GM18520 (cell line): Measurements from ENCODE around the gene CDKN2A.

ENCODE experiments used
- ATAC-seq: cut with Tn5 transposase; IDR thresholded peaks from one replicate; pipeline ENCODE4 v1.9.1; 2021; ENCODE audit not compliant: unreplicated experiment

The CDKN2A gene

DNA sequence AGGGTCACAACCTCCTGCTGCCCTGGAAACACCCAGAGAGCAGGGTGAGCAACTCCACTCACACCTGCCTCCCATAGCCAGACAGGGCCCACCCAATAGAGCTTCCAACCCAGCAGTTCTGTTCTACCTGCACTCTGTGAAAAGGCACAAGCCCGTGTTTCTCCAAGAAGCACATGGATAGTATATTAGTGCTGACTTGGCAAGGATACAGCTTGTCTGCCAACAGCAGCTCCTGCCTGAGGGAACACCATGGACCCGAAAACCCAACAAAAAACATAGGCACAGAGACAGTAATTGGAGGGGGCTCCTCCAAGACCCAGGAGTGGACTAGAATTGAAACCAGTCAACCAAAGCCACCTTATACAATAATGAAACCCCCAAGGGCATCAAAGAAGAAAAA lies 48.6 kb downstream of the CDKN2A start:
- ATAC-seq = no peak

DNA sequence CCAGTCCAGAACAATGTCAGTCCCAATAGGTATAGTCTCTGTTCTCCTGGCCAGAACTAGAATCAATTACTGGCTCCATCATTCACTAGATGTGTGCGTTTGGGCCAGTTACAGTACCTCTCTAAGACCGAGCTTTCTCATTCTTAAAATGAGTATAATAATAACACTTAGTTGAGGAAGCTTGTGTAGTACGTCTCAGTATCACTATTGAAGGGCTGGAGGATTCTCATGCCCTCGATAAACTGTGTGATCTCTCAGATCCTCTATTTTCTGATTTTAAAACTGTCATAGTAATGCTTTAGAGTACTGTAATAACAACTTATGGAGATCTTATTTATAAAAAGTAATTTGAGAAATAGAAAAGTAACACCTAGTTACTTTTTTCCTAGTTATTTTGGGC lies 50.7 kb downstream of the CDKN2A start:
- no peak for ATAC-seq

DNA sequence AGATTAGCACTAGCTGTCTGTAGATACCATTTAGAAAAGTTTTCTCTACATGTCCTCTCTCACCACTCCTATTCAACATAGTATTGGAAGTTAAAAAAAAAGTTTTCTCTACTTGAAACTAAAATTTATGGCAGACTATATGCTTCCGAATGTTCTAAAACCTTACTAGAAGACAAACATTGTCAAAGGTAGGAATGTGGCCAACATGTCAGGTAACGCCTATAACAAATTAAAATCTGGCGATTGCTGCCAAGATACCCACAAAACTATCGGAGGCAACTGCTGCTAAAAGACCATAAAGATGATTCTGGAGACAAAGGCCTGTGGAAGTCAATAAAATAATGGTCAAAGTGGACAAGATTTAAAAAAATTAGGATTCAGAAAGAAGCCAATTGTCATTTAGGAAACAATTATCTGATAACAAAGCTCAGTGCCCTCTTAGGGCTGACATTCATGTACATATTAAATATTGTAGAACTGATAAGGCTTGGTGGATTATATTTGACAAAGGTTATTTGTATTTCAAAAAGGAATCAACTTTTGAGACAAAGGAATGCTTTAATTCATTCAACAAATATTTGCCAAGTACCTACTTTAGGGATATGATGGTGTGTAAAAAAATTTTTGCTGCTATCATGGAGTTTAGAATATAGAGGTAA lies 52.7 kb downstream of the CDKN2A start:
- ATAC-seq = no peak

DNA sequence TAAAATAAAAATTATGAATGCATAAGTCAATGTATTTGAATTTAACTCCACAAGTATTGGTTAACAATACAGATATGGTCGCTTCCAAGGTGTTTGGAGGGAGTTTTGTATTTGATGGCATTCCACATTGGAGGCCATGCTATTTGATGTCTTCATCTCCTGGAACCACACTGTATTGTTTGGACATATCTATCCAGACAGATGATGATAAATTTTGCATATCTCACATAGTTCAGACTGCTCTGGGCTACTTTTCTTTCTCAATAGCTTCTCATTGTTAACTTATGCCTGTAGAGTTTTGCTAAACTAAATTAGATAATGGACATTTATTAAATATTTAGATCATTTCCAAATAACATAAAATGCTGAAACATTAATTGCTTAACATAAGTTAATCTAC lies 58.0 kb downstream of the CDKN2A start:
- no peak for ATAC-seq

DNA sequence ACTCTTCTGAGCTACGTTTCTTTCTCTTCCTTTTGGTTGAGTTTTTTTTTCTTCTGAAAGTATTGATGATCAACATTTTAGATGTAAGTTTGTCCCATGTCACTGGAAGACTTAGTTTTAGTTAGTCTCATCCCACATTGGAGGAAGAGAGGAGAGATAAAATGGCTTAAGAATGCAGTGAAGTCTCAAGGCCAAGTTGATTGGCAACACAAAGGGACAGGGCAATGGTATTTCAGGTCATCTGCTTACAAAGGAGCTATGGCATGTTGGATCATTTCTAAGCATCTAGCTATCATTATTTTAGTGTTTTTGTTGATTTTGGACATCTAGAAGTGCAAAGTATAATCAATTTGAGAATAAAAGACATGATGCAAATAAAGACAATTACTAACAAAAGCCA lies 58.6 kb downstream of the CDKN2A start:
- ATAC-seq = no peak

DNA sequence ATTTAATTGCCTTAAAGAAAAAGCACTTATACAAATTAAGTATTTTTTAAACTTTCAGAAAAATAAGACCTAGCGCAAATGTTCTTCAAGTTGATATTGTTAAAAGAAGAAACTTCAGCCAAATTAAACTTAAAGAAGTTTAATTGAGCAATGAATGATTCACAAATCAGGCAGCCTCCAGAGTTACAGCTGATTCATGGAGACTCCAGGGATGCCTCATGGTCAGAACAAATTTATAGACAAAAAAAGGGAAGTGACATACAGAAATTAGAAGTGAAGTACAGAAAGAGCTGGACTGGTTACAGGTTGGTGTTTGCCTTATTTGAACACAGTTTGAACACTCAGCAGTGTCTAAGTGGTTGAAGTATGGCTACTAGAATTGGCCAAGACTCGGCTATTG lies 60.3 kb downstream of the CDKN2A start:
- no peak for ATAC-seq

DNA sequence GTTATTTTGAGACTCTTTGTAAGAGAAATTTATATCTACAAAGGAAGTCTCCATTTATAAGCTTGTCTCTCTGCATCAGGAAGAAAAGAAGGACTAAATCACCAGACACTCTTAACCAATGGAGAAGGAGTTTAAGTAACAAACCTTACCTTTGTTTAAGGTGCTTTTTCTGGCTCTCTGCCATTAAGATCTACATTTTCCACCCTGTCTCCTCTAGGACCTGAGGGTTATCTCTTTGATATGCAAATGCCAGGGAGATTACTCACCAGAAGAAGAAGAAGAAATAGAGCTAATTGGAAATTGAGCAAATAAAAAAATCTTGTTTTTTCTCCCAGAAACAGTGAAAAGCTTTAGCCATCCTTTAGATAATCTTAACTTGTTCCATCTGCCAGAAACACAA lies 60.9 kb downstream of the CDKN2A start:
- ATAC-seq = no peak

DNA sequence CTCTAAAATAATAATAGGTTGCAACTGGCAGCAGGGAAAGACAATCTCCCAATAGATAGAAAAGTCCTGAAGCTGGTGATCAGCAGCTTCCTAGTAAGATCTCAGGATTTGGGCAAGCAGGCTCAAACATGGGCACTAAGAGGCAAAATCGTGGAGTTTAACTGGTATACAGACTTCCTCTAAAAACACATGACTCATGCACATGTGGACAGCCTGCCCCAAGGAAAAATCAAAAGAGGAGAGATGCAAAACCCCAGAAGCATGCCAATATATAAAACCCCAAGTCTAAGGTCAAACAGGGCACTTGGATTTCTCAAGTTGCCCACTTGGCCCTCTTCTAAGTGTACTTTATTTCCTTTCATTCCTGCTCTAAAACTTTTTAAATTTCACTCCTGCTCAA lies 62.8 kb downstream of the CDKN2A start:
- ATAC-seq = no peak

DNA sequence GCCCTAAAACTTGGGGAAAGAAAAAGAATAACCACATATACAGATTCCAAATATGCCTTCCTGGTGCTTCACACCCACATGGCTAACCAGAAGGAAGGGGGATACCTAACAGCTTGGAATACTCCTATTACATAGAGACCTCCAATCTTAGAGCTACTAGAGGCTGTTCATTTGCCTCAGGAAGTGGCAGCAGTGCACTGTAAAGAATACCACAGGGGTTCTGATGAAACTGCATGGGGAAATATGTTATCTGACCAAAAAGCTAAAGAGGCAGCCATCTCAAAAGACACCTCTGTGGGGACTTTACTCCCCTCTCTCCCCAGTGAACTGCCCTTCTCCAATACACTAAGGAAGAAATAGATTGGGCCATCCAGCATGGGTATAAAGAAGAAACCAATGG lies 66.4 kb downstream of the CDKN2A start:
- ATAC-seq = no peak

DNA sequence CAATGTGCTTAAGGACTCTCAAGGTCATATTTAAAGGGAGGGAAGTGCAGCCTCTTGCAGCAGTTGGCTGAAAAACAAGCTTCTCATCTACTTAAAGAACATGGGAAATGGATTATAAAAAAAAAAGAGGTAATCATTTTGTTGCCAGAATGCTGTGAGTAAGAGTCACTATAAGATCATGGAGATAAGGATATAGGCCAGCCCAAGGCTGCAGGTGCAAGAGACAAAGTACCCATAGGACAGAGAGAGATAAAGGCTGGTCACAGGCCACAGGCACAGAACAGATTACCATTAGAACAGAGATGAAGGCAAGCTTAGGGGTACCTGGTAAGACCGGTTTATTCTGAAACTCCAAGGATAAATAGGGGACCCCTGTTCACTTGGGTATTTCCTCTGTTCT lies 70.5 kb downstream of the CDKN2A start:
- no peak for ATAC-seq

DNA sequence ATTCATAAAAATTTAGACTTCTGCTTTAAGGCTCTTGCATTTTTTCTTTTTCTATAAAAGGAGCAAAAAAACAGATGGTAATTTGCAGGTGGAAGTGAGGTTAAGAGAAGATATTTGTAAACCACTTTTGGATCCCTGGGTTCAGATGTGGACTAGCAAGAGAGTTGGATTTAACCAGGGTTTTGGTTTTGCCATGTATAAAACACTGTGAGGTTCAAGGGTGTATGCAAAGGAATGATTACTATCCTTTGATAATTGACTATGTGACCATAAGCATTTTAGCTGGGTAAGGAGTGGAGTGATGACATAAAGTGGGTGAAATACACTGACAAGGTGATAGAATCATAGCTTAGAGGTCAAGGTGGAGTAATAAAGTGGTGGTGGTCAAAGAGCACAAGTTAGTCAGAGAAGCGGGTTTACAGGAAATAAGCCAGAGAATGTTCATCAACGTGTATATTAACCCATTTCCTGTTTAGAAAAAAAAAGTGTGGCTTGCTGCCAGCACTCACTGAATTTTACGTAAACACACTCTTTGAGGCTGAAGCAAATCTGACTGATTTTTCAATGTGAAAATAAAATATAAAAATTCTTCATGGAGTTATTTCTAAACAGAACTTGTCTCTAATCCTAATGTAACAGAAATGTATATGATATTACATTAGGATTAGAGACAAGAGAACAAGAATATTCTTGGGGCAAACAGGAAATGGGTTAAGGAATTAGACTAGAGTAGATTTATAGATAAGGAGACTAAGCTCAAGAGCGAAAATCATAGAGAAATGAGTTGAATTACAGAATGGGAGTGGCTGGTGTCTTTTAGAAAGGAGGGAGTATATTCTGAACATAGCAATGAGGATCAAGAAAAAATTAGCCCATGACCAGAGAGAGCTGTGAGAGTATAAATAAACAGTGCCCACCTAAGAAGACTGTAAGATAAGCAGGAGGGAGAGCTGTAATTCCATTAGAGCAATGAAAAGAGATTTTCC lies 74.5 kb downstream of the CDKN2A start:
- ATAC-seq = peak; percentile 71
